Upper lobe of left lung (tissue), 6 donors: ENCODE data around the gene FAM162A. TPM values are rescaled to one million over a fixed set of nuclear protein-coding genes. Genes with fewer than 3 reads are reported as not detected.
"Not testable (repeated sequence)": the region's sequence is repeated elsewhere in the genome, so short reads cannot be mapped to it uniquely, and the experiment has no call there.

ENCODE experiments used
- ATAC-seq, 2 donors: fragments of 200-7000 bp; cut with Tn5 transposase; one replicate each; pipeline ENCODE4 v1.9.1; 2022; ENCODE audit warnings: mild to moderate bottlenecking in 2 of 2, moderate library complexity in 2 of 2; ENCODE audit not compliant: low FRiP score in 2 of 2
- DNase-seq, 2 donors: peaks; one replicate each; pipeline ENCODE4 v3.0.0-alpha.2; 2019 to 2020
- H3K27ac ChIP-seq, 4 donors: fragments of 200-600 bp; sonication (generic); one replicate each; pipeline ENCODE4 v1.5.1; 2016 to 2019
- H3K27me3 ChIP-seq, 4 donors: fragments of 200-600 bp; sonication (generic); one replicate each; pipeline ENCODE4 v1.5.1; 2017 to 2019
- H3K36me3 ChIP-seq, 4 donors: fragments of 200-600 bp; sonication (generic); one replicate each; pipeline ENCODE4 v1.5.1; 2016 to 2019
- H3K4me1 ChIP-seq, 4 donors: fragments of 200-600 bp; sonication (generic); one replicate each; pipeline ENCODE4 v1.5.1; 2018 to 2019
- H3K4me3 ChIP-seq, 4 donors: fragments of 200-600 bp; sonication (generic); one replicate each; pipeline ENCODE4 v1.5.1; 2017 to 2019; ENCODE audit warnings: mild to moderate bottlenecking in 2 of 4, moderate library complexity in 1 of 4
- H3K9me3 ChIP-seq, 4 donors: fragments of 200-600 bp; sonication (generic); one replicate each; pipeline ENCODE4 v1.5.1; 2018 to 2019
- CTCF ChIP-seq, 6 experiments: fragments of 450-650 bp in 4 of 6; fragments of 200-600 bp in 2 of 6; sonication (generic) in 2 of 6; IDR thresholded peaks; one replicate each; pipeline ENCODE4 v1.5.1; 2016 to 2019; ENCODE audit warnings: antibody characterized with exemption in 6 of 6
- EP300 ChIP-seq, 4 donors: sonication (generic); formaldehyde crosslinking; IDR thresholded peaks; one replicate each; pipeline ENCODE4 v1.5.1; 2017; ENCODE audit warnings: antibody characterized with exemption in 4 of 4, control low read depth in 2 of 4
- POLR2A ChIP-seq, 4 donors: fragments of 450-650 bp; IDR thresholded peaks; one replicate each; pipeline ENCODE4 v1.5.1; 2016 to 2017; ENCODE audit warnings: antibody characterized with exemption in 4 of 4, mild to moderate bottlenecking in 2 of 4
- POLR2AphosphoS5 ChIP-seq, 2 donors: sonication (generic); formaldehyde crosslinking; IDR thresholded peaks; one replicate each; pipeline ENCODE4 v1.5.1; 2017; ENCODE audit warnings: antibody characterized with exemption in 2 of 2
- WGBS, 2 donors: methylation state at CpG; one replicate each; pipeline ENCODE4 v1.1.5; 2017 to 2018; 5-methylcytosine and 5-hydroxymethylcytosine counted together
- total RNA-seq, 6 donors: library from RNA; depleted of rRNA in 4 of 6; stranded (reverse); fragments of >200 nt in 4 of 6; gene quantifications; one replicate each; pipeline versions ENCODE4 v1.1.0 to v1.2.1, GENCODE V29; 2016 to 2021
- donor health status: DM: no; HTN: no; CAD: no; lungs with moderate emphysema.
- donor health status: DM: no; HTN: yes; CAD: no; lungs with severe emphysema.

The FAM162A gene
- total RNA-seq, 6 donors from 2014 or later: 4.2 to 29.0 (median 16.0) TPM

GRCh38 chr3:122357828-122358702 lies 25.9 kb upstream of the FAM162A start:
- Histone ChIP-seq H3K27me3 (no peaks in the 10 kb centered on the region), H3K36me3 (peaks cover 0 to 30% (median 12%) of the 10 kb centered on the region in 4 donors), H3K27ac (no peak overlapping the region), H3K9me3 (no peaks in the 10 kb centered on the region), H3K4me3 (no peak overlapping the region), H3K4me1 (no peaks in the 10 kb centered on the region)
- 73 to 80% methylated on average over 2 of the region's 2 CpGs for WGBS, 2 donors
- TF ChIP-seq POLR2A (IDR thresholded peaks at IDR 0.05) (no peak), EP300 (IDR thresholded peaks at IDR 0.05) (no peak), CTCF (IDR thresholded peaks at IDR 0.05) (no peak), POLR2AphosphoS5 (IDR thresholded peaks at IDR 0.05) (no peak)
- DNase-seq (no peak), ATAC-seq (no peak)

GRCh38 chr3:122358703-122359032 lies 25.3 kb upstream of the FAM162A start:
- Histone ChIP-seq H3K4me3 (no peak overlapping the region), H3K4me1 (no peaks in the 10 kb centered on the region), H3K27ac (no peak overlapping the region), H3K9me3 (no peaks in the 10 kb centered on the region), H3K27me3 (no peaks in the 10 kb centered on the region), H3K36me3 (peaks cover 0 to 33% (median 12%) of the 10 kb centered on the region in 4 donors)
- TF ChIP-seq CTCF (IDR thresholded peaks at IDR 0.05): no peak
- TF ChIP-seq POLR2AphosphoS5 (IDR thresholded peaks at IDR 0.05): no peak
- TF ChIP-seq EP300 (IDR thresholded peaks at IDR 0.05): no peak
- no peak for TF ChIP-seq POLR2A (IDR thresholded peaks at IDR 0.05)
- WGBS, 2 donors: 87 to 89% methylated on average over 2 of the region's 2 CpGs
- ATAC-seq (no peak), DNase-seq (no peak)

GRCh38 chr3:122362026-122362425 lies 22.0 kb upstream of the FAM162A start:
- H3K4me1 ChIP-seq: no peaks in the 10 kb centered on the region
- H3K36me3 ChIP-seq: peaks cover 0 to 54% (median 14%) of the 10 kb centered on the region in 4 donors
- ATAC-seq: no peak
- no peak overlapping the region for H3K4me3 ChIP-seq
- TF ChIP-seq POLR2AphosphoS5 (IDR thresholded peaks at IDR 0.05) (no peak), EP300 (IDR thresholded peaks at IDR 0.05) (no peak), CTCF (IDR thresholded peaks at IDR 0.05) (no peak), POLR2A (IDR thresholded peaks at IDR 0.05) (no peak)
- H3K27me3 ChIP-seq: no peaks in the 10 kb centered on the region
- no peak overlapping the region for H3K27ac ChIP-seq
- DNase-seq: no peak
- 95 to 96% methylated on average over 2 of the region's 2 CpGs for WGBS, 2 donors
- H3K9me3 ChIP-seq: no peaks in the 10 kb centered on the region

GRCh38 chr3:122364490-122364889 lies 19.5 kb upstream of the FAM162A start:
- TF ChIP-seq EP300 (IDR thresholded peaks at IDR 0.05) (no peak), CTCF (IDR thresholded peaks at IDR 0.05) (no peak), POLR2AphosphoS5 (IDR thresholded peaks at IDR 0.05) (no peak), POLR2A (IDR thresholded peaks at IDR 0.05) (no peak)
- Histone ChIP-seq H3K27me3 (no peaks in the 10 kb centered on the region), H3K9me3 (no peaks in the 10 kb centered on the region), H3K27ac (no peak overlapping the region), H3K4me1 (no peaks in the 10 kb centered on the region), H3K36me3 (peaks cover 0 to 55% (median 9%) of the 10 kb centered on the region in 4 donors), H3K4me3 (no peak overlapping the region)
- DNase-seq (no peak), ATAC-seq (no peak)
- WGBS, 2 donors: 70 to 96% methylated on average over 2 of the region's 2 CpGs

- Histone ChIP-seq H3K4me1 (no peaks in the 10 kb centered on the region), H3K27ac (no peak overlapping the region), H3K27me3 (no peaks in the 10 kb centered on the region), H3K4me3 (no peak overlapping the region), H3K9me3 (no peaks in the 10 kb centered on the region), H3K36me3 (peaks cover 0 to 59% (median 9%) of the 10 kb centered on the region in 4 donors)
- 82 to 90% methylated on average over 1 of the region's 1 CpG for WGBS, 2 donors
- TF ChIP-seq EP300 (IDR thresholded peaks at IDR 0.05) (no peak), POLR2AphosphoS5 (IDR thresholded peaks at IDR 0.05) (no peak), POLR2A (IDR thresholded peaks at IDR 0.05) (no peak), CTCF (IDR thresholded peaks at IDR 0.05) (no peak)
- ATAC-seq (no peak), DNase-seq (no peak)
These were observed 18.9 kb upstream of the FAM162A start for GRCh38 chr3:122365073-122365472.

- not testable (repeated sequence) for H3K4me3 ChIP-seq, H3K4me1 ChIP-seq, H3K9me3 ChIP-seq, DNase-seq, H3K27ac ChIP-seq, H3K27me3 ChIP-seq
- WGBS, 2 donors: 82 to 85% methylated on average over 10 of the region's 10 CpGs
- H3K36me3 ChIP-seq: peaks cover 0 to 59% (median 9%) of the 10 kb centered on the region in 4 donors
- ATAC-seq: peak in 1 of 2 donors; percentile 41
These were observed 18.2 kb upstream of the FAM162A start for GRCh38 chr3:122365582-122366378.
